HUES64 (cell line): ENCODE measurements around the gene LRRN2.
"Not testable (repeated sequence)": the region's sequence is repeated elsewhere in the genome, so short reads cannot be mapped to it uniquely, and the experiment has no call there.

ENCODE experiments used
- H3K27ac ChIP-seq: 2 replicates; pipeline ENCODE4 v1.7.0; 2013; ENCODE audit warnings: low read depth, low read length, inconsistent platforms
- H3K27me3 ChIP-seq: 2 replicates; pipeline ENCODE4 v1.6.1; 2013; ENCODE audit warnings: mild to moderate bottlenecking, low read length; ENCODE audit not compliant: insufficient read depth
- H3K36me3 ChIP-seq: 2 replicates; pipeline ENCODE4 v1.6.1; 2013; ENCODE audit warnings: mild to moderate bottlenecking, low read length; ENCODE audit not compliant: insufficient read depth
- H3K4me1 ChIP-seq: 2 replicates; pipeline ENCODE4 v1.6.1; 2013; ENCODE audit warnings: mild to moderate bottlenecking, low read length, moderate library complexity; ENCODE audit not compliant: insufficient read depth
- H3K4me3 ChIP-seq: 2 replicates; pipeline ENCODE4 v1.5.1; 2013; ENCODE audit warnings: mild to moderate bottlenecking, low read length, moderate library complexity
- H3K9ac ChIP-seq: 2 replicates; pipeline ENCODE4 v1.6.1; 2013; ENCODE audit warnings: mild to moderate bottlenecking, low read depth, low read length
- H3K9me3 ChIP-seq: 2 replicates; pipeline ENCODE4 v1.6.1; 2013; ENCODE audit warnings: low read depth, low read length; ENCODE audit not compliant: insufficient read depth
- WGBS: fragments of 150-250, 120-280 bp; methylation state at CpG from one replicate; pipeline ENCODE4 v1.1.7; 2013; ENCODE audit warnings: missing lambda C conversion rate; 5-methylcytosine and 5-hydroxymethylcytosine counted together

Gene LRRN2

DNA sequence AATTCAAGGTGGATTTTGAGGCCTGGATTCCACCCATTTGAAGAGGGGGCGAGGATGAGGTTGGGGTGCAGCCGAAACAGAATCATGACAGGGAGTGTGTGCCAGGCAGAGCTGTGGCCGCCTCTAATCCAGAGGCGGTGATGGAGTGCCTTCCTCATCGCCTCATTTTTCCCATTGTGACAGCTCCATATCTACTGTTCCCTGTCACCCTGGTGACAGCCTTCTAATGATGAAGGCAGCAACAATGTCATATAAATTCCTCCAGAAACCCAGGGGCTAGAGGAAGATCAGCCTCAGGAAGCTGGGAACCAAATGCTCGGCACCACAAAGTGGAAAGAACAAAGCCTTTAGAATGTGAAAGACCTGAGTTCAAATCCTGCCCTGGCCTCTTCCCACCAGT is 42.0 kb downstream of the LRRN2 start:
- Histone ChIP-seq H3K4me3 (no peak overlapping the region), H3K36me3 (no peaks in the 10 kb centered on the region), H3K27ac (no peak overlapping the region), H3K27me3 (no peaks in the 10 kb centered on the region), H3K4me1 (peaks cover 10% of the 10 kb centered on the region), H3K9ac (no peak overlapping the region), H3K9me3 (no peaks in the 10 kb centered on the region)
- 96% methylated on average over 6 of the region's 6 CpGs for WGBS

DNA sequence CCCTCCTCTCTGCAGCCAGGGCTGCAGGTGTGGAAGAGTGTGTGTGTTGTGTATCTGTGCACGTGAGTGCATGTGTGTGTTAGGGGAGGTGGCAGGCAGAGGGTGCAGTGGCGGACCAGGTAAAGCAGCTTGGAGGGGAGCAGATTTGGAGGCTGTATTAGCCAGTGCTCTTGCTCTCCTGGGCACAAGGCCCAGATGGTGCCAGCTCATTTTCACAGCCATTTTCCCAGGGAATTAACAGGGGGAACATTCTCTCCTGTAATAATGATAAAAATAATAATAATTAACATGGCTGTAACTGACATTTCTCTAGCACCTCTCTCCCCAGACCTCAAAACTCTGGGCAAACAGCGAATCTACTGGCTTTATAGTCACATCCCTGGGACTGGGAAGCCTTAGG is 43.6 kb downstream of the LRRN2 start:
- Histone ChIP-seq H3K36me3 (no peaks in the 10 kb centered on the region), H3K9ac (no peak overlapping the region), H3K27ac (no peak overlapping the region), H3K4me3 (no peak overlapping the region), H3K9me3 (no peaks in the 10 kb centered on the region), H3K4me1 (peaks cover under 1% of the 10 kb centered on the region), H3K27me3 (no peaks in the 10 kb centered on the region)
- 88% methylated on average over 3 of the region's 3 CpGs for WGBS

DNA sequence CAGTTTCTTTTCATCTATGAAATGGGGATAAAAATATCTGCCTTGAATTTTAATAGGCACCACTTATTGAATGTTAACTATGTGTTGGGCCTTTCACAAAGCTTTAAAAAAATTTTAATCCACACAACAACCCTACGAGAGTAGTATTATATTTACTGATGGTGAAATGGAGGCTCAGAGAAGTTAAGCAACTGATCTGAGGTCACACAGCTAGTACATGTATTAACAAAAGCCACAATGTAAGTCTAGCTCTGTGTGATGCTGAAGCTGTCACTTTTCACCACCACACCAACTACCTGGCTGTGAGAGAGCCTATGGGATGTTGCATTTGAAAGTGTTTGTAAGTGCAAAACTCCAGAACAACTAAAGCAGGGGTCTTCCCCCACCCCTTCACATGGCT is 44.1 kb downstream of the LRRN2 start:
- H3K27ac ChIP-seq = no peak overlapping the region
- no peak overlapping the region for H3K9ac ChIP-seq
- H3K36me3 ChIP-seq = no peaks in the 10 kb centered on the region
- no CpG with 5 or more reads among the region's 1 CpG for WGBS
- no peaks in the 10 kb centered on the region; the same call in none of the 2 replicates for H3K4me1 ChIP-seq
- H3K9me3 ChIP-seq = no peaks in the 10 kb centered on the region
- no peak overlapping the region for H3K4me3 ChIP-seq
- H3K27me3 ChIP-seq = no peaks in the 10 kb centered on the region

DNA sequence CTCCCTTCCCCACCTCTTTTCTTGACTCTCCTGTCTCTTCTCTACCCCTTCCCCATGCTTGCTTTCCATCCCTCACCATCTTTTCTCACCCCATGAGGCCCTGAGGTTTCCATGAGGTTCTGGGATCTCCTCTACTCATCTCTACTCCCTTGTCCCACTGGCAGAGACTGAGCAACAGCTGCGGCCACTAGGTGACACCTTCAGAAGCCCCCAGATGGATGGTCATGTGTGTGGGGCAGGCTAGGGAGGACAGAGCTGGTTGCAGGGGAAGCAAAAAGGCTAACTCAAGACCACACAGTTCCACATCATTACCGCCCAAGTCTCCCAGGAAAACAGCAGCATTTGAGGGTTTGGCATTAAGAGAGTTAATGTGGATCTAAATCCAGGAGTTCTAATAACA is 45.0 kb downstream of the LRRN2 start:
- Histone ChIP-seq H3K9me3 (no peaks in the 10 kb centered on the region), H3K9ac (no peak overlapping the region), H3K4me3 (no peak overlapping the region), H3K36me3 (no peaks in the 10 kb centered on the region), H3K27ac (no peak overlapping the region), H3K4me1 (no peaks in the 10 kb centered on the region; the same call in 1 of the 2 replicates), H3K27me3 (no peaks in the 10 kb centered on the region)
- 76% methylated on average over 2 of the region's 2 CpGs for WGBS

DNA sequence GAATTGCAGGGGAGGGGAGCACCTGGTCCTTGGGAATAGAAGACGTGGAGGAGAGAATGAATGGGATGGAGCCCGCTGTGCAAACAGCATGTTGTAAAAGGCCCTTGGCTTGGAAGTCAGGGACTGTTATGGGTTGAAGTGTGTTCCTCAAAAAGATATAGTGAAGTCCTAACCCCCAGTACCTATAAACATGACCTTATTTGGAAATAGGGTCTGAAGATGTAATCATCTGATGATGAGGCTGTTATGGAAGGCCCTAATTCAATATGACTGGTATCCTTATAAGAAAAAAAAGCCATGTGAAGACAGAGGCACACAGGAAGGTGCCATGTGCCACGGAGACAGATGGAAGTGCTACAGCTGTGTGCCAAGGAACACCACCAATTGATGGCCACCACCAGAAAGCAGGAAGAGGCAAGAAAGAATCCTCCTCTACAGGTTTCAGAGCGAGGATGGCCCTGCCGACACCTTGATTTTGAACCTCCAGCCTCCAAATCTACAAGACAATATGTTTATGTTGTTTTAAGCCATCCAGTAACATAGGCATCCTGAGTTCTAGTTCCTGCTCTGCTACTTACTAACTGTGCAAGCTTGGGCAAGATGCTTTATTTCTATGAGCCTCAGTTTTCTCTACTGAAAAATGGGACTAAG is 51.2 kb downstream of the LRRN2 start:
- Histone ChIP-seq H3K36me3 (no peaks in the 10 kb centered on the region), H3K9me3 (no peaks in the 10 kb centered on the region), H3K27me3 (no peaks in the 10 kb centered on the region), H3K4me3 (no peak overlapping the region), H3K9ac (no peak overlapping the region), H3K27ac (no peak overlapping the region), H3K4me1 (no peaks in the 10 kb centered on the region; the same call in 1 of the 2 replicates)
- 90% methylated on average over 5 of the region's 5 CpGs for WGBS

DNA sequence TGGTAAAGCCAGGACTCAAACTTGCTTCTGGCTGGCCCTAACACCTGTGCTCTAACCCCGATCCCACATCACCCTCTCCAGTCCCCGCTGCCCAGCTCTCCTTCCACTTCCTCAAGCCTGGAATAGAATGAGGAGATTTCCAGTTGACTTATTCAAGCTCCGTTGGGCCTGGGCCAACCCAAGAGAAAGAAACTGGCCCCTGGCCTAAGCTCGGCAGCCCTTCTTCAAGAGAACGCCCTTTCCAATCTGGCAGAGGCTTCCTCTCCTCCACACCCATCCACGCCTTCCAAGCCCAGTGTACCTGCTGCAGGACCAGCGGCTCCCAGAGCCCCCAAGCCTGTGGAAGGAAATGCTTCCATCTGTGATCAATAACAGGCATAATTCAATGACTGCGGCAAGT is 51.9 kb downstream of the LRRN2 start:
- no peaks in the 10 kb centered on the region for H3K9me3 ChIP-seq
- whole genome bisulfite sequencing = 95% methylated on average over 8 of the region's 8 CpGs
- no peak overlapping the region for H3K9ac ChIP-seq
- H3K4me3 ChIP-seq = no peak overlapping the region
- H3K27me3 ChIP-seq = no peaks in the 10 kb centered on the region
- H3K27ac ChIP-seq = no peak overlapping the region
- no peaks in the 10 kb centered on the region; the same call in 1 of the 2 replicates for H3K4me1 ChIP-seq
- H3K36me3 ChIP-seq = no peaks in the 10 kb centered on the region

DNA sequence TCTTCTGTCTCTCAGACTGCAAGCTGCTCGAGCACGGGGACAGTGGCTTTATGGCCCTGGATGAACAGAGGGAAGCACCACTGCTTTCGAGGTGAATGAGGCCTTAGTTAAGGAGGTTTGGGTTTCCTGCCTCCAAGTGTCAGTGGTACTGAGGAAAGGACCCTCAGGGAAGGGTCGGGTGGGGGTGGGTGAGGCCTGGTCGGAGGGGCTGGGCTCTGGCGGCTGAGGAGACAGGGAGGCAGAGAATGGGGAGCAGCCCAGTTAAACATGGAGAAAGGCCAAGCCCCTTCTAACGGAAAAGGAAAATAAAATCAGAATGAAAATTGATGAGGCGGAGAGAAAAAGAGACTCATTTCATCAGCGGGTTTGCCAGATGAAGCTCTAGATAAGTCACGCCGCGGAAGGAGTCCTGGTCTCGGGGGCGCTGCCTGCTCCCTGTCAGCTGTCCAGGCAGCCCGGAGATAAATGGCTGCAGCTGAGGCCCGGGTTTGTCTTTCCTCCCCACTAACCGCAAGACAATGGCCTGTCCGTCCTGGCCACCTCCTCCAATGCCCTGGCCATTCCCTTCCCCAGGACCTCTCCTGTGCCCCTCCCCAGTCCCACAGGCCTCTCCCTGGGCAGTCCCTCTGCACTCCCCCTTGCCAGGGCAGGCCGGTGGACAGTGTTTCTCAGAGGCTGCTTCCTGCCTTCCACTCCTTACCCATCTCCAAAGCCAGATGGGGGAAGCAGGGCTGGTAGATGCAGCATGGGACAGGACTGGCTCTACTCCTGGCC is 55.2 kb downstream of the LRRN2 start:
- Histone ChIP-seq H3K27ac (no peak overlapping the region), H3K27me3 (no peaks in the 10 kb centered on the region), H3K9ac (no peak overlapping the region), H3K4me1 (no peaks in the 10 kb centered on the region), H3K4me3 (no peak overlapping the region), H3K36me3 (no peaks in the 10 kb centered on the region), H3K9me3 (no peaks in the 10 kb centered on the region)
- 76% methylated on average over 19 of the region's 19 CpGs for WGBS

DNA sequence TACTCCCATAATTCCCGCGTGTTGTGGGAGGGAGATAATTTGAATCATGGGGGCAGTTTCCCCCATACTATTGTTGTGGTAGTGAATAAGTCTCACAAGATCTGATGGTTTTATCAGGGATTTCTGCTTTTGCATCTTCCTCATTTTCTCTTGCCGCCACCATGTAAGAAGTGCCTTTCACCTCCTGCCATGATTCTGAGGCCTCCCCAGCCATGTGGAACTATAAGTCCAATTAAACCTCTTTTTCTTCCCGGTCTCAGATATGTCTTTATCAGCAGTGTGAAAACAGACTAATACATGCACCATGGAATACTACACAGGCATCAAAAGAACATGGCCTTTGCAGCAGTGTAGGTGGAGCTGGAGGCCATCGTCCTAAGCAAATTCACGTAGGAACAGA is 56.1 kb downstream of the LRRN2 start:
- not testable (repeated sequence) for H3K9ac ChIP-seq, H3K27me3 ChIP-seq, H3K4me1 ChIP-seq, H3K9me3 ChIP-seq, H3K36me3 ChIP-seq, H3K27ac ChIP-seq, H3K4me3 ChIP-seq
- 93% methylated on average over 4 of the region's 6 CpGs for WGBS

DNA sequence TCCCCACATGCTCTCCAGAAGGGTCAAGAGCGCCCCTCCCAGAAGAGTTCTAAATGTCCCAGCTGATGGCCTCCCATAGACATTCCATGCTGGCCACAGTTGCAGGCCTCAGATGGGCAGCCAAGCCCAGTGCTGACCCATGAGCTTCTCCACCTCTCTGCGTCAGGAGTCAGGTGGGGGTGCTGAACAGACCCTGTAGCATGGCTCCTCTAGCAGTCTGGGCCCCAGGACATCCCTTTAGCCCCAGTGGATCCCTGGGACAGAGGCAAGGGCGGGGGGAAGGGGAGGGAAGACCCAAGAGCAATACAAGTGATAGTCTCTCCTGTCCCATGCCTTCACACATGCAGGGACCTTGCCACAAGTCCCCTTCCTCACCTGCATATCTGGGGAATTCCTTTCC is 56.7 kb downstream of the LRRN2 start:
- WGBS = 93% methylated on average over 3 of the region's 3 CpGs
- H3K4me1 ChIP-seq = peaks cover 7% of the 10 kb centered on the region
- H3K4me3 ChIP-seq = no peak overlapping the region
- no peaks in the 10 kb centered on the region for H3K36me3 ChIP-seq
- H3K9me3 ChIP-seq = no peaks in the 10 kb centered on the region
- no peak overlapping the region for H3K9ac ChIP-seq
- no peaks in the 10 kb centered on the region for H3K27me3 ChIP-seq
- H3K27ac ChIP-seq = no peak overlapping the region

DNA sequence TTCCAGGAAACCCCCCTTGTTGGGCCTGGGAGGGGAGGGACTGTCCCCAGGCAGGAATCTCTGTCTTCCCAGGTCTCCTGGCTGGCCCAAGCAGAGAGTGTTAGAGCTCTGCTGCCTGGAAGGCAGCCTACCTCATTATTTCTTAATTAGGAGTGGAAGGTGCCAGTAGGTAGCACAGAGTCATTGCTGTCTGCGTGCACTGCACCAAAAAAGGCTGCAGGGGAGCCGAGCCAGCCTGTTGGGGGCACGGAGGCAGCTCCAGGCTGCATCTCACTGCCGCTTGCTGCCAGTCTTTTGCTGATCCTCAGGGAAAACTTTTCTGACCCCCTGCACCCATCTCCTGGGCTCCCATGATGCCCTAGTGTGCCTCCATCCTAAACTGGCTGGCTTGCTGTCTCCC is 58.1 kb downstream of the LRRN2 start:
- Histone ChIP-seq H3K9ac (no peak overlapping the region), H3K27me3 (no peaks in the 10 kb centered on the region), H3K4me1 (peaks cover 13% of the 10 kb centered on the region), H3K36me3 (no peaks in the 10 kb centered on the region), H3K4me3 (no peak overlapping the region), H3K9me3 (no peaks in the 10 kb centered on the region), H3K27ac (no peak overlapping the region)
- WGBS = 89% methylated on average over 4 of the region's 4 CpGs

DNA sequence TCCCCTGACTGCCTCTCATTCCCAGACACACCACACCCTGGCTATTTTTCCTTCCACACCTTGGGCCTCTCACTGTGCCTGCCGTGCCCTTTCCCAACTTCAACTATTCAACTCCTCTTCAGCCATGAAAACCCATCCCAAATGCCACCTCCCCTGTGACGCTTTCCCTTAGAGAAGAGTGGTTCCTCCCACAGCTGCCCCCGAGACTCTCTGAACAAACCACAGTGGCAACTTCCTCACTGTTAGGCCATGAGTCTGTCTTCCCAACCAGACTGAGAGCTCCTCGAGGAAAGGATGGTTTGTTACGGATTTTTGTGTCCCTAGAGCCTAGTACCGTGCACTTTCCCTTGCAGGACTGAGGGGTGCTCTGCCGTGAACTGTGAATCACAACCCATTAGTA is 59.2 kb downstream of the LRRN2 start:
- H3K27me3 ChIP-seq = no peaks in the 10 kb centered on the region
- no peak overlapping the region for H3K4me3 ChIP-seq
- 85% methylated on average over 7 of the region's 7 CpGs for WGBS
- no peak overlapping the region for H3K27ac ChIP-seq
- H3K9me3 ChIP-seq = no peaks in the 10 kb centered on the region
- no peaks in the 10 kb centered on the region for H3K36me3 ChIP-seq
- H3K4me1 ChIP-seq = peaks cover 13% of the 10 kb centered on the region
- no peak overlapping the region for H3K9ac ChIP-seq
